Left ventricle myocardium inferior (tissue), 1 donor: ENCODE data around the gene MN1. TPM values are rescaled to one million over a fixed set of nuclear protein-coding genes. Genes with fewer than 3 reads are reported as not detected.

Experiments used
- DNase-seq: peaks from one replicate; pipeline ENCODE4 v3.0.0-alpha.2; 2020
- H3K27ac ChIP-seq: fragments of 200-600 bp; replicated peaks from 2 replicates; pipeline ENCODE4 v1.8.0; 2021
- H3K27me3 ChIP-seq: fragments of 200-600 bp; 2 replicates; pipeline ENCODE4 v1.8.0; 2021; ENCODE audit warnings: low read depth
- H3K36me3 ChIP-seq: fragments of 200-600 bp; 2 replicates; pipeline ENCODE4 v1.8.0; 2021
- H3K4me1 ChIP-seq: fragments of 200-600 bp; 2 replicates; pipeline ENCODE4 v1.8.0; 2021
- H3K4me3 ChIP-seq: fragments of 200-600 bp; 2 replicates; pipeline ENCODE4 v1.8.0; 2021; ENCODE audit warnings: mild to moderate bottlenecking, moderate library complexity
- H3K9me3 ChIP-seq: fragments of 200-600 bp; replicated peaks from 2 replicates; pipeline ENCODE4 v1.8.0; 2021
- CTCF ChIP-seq: fragments of 200-600 bp; IDR thresholded peaks from 2 replicates; pipeline ENCODE4 v1.8.0; 2021; ENCODE audit warnings: antibody characterized with exemption, mild to moderate bottlenecking, borderline replicate concordance
- intact Hi-C: fragments of 100-400 bp; cut with micrococcal nuclease; formaldehyde crosslinking; loops from one replicate; pipeline ENCODE4 v1.11.0; 2022
- total RNA-seq: library from RNA; stranded (reverse); fragmentation: NEBNext Ultra II Directional; extraction: Animal tissue kit (Norgen Biotek cat#: 25700); gene quantifications from one replicate; pipeline ENCODE4 v1.2.1, GENCODE V29; 2021
- donor health status: DM: no; HTN: yes; CAD: no; lungs with severe emphysema.

MN1 gene
- total RNA-seq, 1 donor from 2014 or later, result 7.7 TPM

GRCh38 chr22:27791159-27791858, 10.2 kb downstream of the MN1 start:
- Histone ChIP-seq H3K4me3 (peak overlapping the region; percentile 32), H3K36me3 (no peaks in the 10 kb centered on the region), H3K4me1 (peaks cover 48% of the 10 kb centered on the region), H3K9me3 (no peaks in the 10 kb centered on the region), H3K27me3 (no peaks in the 10 kb centered on the region), H3K27ac (peak overlapping the region; percentile 54)
- no peak for DNase-seq
- intact Hi-C loops, result loop anchor here (10.0 kb wide), 1 partner anchor 127 kb away; no protein-coding TSS in a partner anchor
- TF ChIP-seq CTCF, result no peak

GRCh38 chr22:27790376-27791158, 11.0 kb downstream of the MN1 start:
- H3K4me1 ChIP-seq, result peaks cover 42% of the 10 kb centered on the region
- intact Hi-C loops, result loop anchor here (10.0 kb wide), 1 partner anchor 126 kb away; no protein-coding TSS in a partner anchor

GRCh38 chr22:27788500-27789288, 12.9 kb downstream of the MN1 start:
- no peak for TF ChIP-seq CTCF
- peaks cover 46% of the 10 kb centered on the region for H3K4me1 ChIP-seq
- intact Hi-C loops, result no loop called here
- no peak for DNase-seq
- no peak overlapping the region for H3K4me3 ChIP-seq
- H3K9me3 ChIP-seq, result no peaks in the 10 kb centered on the region
- H3K27me3 ChIP-seq, result no peaks in the 10 kb centered on the region
- no peaks in the 10 kb centered on the region for H3K36me3 ChIP-seq
- H3K27ac ChIP-seq, result no peak overlapping the region

More at GRCh38 chr22:27790376-27791158, 11.0 kb downstream of the MN1 start:
- Histone ChIP-seq H3K36me3 (no peaks in the 10 kb centered on the region), H3K4me3 (peak overlapping the region; percentile 32), H3K27ac (peak overlapping the region; percentile 54), H3K9me3 (no peaks in the 10 kb centered on the region), H3K27me3 (no peaks in the 10 kb centered on the region)
- no peak for TF ChIP-seq CTCF
- no peak for DNase-seq

GRCh38 chr22:27786965-27787364, 14.6 kb downstream of the MN1 start:
- Histone ChIP-seq H3K9me3 (no peaks in the 10 kb centered on the region), H3K36me3 (no peaks in the 10 kb centered on the region), H3K4me1 (peaks cover 42% of the 10 kb centered on the region), H3K27ac (peak overlapping the region; percentile 64), H3K4me3 (no peak overlapping the region), H3K27me3 (no peaks in the 10 kb centered on the region)
- DNase-seq, result no peak
- intact Hi-C loops, result no loop called here
- no peak for TF ChIP-seq CTCF

GRCh38 chr22:27786291-27786932, 15.1 kb downstream of the MN1 start:
- no peak for DNase-seq
- H3K27ac ChIP-seq, result peak overlapping the region; percentile 64

More at GRCh38 chr22:27786291-27786932, 15.1 kb downstream of the MN1 start:
- no peaks in the 10 kb centered on the region for H3K9me3 ChIP-seq
- intact Hi-C loops, result no loop called here
- H3K4me1 ChIP-seq, result peaks cover 44% of the 10 kb centered on the region
- TF ChIP-seq CTCF, result no peak
- H3K4me3 ChIP-seq, result no peak overlapping the region
- no peaks in the 10 kb centered on the region for H3K27me3 ChIP-seq
- no peaks in the 10 kb centered on the region for H3K36me3 ChIP-seq
